ENCODE measurements around the gene LIN28A.

Gene LIN28A

DNA sequence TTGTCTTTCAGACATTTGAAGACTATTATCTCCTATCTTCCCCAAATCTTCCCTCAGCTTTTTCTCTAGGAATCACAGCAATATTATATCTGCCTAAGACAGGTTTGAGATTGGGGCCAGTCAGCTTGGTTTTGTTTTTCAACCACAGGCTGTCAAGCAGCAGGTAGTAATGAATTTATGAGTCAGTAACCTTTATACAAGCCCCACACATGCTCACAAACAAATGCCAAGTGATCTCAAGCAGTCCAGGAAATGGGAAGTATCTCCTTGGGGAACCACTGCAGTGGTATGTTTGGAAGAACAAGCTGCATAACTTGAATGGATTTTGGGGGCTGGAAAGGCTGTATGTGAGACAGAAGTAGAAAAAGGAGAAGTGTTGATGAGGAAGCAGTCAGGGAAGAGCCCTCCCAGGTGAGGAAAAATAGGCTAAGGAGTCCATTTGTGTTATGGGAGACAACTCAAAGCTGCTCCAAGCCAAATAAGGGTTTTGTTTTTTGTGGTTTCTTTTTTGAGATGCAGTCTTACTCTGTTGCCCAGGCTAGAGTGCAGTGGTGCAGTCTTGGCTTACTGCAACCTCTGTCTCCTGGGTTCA, 23.6 kb downstream of the LIN28A start:
- DNase-seq (ENCODE audit: low spot score): no peak

- DNase-seq (ENCODE audit: low spot score): no peak
Observed at GRCh38 chr1:26438041-26438440, 27.4 kb downstream of the LIN28A start.

GRCh38 chr1:26440259-26440658, 29.6 kb downstream of the LIN28A start:
- no peak for DNase-seq (ENCODE audit: low spot score)

- no peak for DNase-seq (ENCODE audit: low spot score)
Observed at GRCh38 chr1:26449868-26450267, 39.3 kb downstream of the LIN28A start.

GRCh38 chr1:26450908-26451307, 40.3 kb downstream of the LIN28A start:
- DNase-seq (ENCODE audit: low spot score): no peak

DNA sequence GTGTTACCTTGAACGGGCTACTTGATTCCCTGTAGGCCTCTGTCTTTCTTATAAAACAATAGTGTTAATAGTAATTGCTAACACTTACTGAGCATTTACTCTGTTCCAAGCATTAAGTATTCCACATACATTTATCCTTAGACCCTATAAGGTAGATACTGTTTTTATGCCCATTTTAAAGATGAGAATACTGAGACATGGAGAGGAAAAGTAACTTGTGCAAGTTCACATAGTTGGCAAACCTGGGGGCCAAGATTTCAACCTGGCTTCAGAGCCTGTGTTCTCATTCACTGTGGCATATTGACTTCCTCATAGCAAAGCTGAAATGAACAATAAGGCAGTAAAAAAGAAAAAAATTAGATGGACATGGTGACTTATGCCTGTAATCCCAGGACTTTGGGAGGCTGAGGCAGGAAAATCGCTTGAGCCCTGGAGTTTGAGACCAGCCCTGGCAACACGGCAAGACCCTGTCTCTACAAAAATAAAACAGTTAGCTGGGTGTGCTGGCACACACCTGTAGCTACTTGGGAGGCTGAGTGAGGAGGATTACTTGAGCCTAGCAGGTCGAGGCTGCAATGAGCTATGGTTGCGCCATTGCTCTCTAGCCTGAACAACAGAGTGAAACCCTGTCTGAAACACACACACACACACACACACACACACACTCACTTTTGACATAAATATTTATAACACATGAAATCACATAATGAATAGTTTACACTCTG, 42.0 kb downstream of the LIN28A start:
- no peak for DNase-seq (ENCODE audit: low spot score)

DNA sequence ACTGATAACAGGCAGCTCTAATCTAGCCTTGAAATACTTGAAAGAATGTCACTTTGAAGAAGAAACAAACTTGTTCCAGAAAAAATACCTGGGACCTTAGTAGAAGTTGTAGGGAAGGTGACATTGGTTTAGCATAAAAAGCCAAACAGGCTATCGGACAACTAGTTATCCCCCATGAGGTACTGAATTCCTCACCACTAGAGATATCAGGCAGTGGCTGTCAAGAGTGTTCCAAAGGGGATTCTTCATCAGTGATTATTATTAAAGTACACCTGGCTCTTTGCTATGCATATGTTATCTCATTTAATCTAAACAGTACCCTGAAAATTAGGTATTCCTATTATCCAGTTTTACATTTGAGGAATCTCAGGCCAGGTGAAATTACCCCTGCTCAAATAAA, 48.5 kb downstream of the LIN28A start:
- no peak for DNase-seq (ENCODE audit: low spot score)

DNA sequence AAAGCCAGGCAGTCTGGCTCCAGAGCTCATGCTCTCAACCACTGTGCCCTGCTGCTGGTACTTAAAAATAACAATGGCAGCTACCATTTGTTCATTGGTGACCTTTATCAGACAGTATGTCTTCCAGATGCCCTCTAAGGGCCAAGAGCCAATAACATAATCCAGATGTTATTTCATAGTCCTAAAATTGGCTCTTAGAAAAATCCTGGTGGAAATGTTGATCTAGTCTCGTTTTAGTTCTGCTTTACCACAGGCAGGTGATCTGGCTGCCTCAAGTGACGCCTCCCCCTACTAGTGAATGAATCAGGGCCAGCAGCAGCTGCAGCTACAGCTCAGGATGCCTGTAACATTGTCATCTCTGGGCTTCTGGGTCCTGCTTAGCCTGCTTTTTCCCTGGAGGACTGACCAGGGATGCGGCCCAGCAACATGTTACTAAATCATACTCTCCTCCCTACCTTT, 49.0 kb downstream of the LIN28A start:
- DNase-seq (ENCODE audit: low spot score): no peak

DNA sequence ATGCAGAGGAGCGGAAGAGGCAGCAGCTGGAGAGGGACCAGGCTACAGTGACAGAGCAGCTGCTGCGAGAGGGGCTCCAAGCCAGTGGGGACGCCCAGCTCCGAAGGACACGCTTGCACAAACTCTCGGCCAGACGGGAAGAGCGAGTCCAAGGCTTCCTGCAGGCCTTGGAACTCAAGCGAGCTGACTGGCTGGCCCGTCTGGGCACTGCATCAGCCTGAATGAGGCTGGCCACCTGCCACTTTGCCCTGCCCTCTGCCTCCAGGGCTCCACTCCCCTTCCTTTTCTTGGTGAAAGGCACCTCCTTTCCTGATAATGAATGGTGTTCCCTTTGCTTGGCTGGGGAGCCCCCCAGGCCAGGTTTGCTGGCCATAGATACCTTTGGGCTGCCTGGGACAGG, 58.3 kb downstream of the LIN28A start:
- DNase-seq (ENCODE audit: low spot score): no peak

DNA sequence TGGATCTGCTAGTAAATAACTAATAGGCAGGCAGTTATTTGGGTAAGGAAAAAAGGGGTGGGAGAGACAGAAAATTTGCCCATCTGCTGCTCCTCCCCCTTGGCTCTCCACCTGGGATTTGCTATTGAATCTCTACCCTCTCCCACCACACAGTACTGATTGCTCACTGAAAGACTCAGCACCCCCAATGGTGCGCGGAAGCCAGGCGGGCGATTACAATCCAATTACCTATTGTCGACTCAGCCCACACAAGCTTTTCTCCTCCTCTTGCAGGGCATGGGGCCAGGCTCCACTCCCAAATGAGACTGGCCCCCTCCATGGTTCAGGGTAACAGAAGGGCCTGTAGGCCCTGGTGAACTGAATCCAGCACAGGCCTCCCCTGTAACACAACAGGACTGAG, 58.9 kb downstream of the LIN28A start:
- no peak for DNase-seq (ENCODE audit: low spot score)

DNA sequence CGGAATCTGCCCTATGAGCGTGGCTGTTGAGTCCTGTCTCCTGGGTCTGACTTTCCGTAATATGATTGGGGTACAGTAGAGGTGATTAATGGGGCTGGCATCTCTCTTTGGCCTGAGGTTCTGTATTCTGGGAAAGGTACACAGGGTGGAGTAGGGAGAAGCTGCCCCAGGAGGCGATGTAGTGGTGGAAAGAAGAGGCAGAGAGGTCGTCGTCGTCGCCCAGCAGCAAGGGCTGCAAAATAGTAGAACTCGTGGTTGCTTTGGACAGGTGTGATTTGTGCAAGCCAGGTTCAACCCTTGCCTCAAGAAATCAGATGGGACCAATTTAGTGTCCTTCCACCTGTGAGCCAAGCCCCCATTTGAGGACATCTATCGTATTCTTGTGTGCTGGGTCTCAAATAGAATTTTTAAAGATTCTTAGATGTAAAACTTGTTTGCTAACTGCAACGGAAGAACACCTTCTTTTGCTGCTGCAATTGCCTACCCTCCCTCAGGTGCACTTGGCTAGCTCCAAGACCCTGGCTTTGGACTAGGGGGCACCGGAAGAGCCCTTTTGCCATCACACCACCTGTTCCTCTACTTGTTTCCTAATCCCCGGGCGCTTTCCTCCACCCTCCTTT, 60.4 kb downstream of the LIN28A start:
- DNase-seq (ENCODE audit: low spot score): peak; percentile 29

DNA sequence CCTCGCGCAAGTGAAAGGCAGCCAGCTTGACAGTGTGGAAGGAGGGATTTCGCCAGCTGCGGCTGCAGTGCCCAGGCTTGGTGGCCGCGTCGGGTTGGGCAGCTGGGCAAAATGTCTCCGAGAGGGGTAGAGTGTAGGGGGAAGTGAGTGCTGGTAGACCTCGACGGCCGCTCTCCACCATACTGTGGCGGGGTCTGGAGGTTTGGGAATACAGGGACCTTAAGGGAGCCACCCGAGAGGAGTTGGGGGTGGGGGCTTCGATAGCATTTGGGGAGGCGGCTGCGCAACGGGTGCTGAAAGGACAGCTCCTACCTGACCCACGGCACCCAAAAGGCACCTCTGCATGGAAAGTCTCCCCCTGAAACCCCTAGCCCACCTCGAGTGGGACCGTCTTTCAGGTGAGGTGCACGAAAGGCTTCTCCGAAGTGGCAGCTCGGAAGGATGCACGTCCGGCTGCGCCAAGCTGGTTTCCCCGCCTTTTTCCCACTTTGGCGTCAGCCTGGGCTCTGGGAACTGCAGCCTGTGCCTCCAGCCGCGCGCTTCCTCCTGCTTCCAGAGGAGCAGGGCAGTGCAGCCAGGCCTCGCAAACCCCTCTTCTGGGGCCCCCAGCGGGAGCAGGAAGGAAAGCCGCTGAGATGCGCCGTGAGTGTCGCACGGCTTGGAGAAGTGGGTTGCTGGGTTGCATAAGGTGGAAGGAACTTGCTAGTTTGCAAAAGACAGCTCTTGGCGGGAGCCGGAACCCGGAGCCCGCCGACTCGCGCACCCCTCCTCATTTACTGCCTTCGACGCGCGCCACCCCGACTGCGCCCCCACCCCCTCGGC, 61.1 kb downstream of the LIN28A start:
- peak; percentile 81 for DNase-seq (ENCODE audit: low spot score)

DNA sequence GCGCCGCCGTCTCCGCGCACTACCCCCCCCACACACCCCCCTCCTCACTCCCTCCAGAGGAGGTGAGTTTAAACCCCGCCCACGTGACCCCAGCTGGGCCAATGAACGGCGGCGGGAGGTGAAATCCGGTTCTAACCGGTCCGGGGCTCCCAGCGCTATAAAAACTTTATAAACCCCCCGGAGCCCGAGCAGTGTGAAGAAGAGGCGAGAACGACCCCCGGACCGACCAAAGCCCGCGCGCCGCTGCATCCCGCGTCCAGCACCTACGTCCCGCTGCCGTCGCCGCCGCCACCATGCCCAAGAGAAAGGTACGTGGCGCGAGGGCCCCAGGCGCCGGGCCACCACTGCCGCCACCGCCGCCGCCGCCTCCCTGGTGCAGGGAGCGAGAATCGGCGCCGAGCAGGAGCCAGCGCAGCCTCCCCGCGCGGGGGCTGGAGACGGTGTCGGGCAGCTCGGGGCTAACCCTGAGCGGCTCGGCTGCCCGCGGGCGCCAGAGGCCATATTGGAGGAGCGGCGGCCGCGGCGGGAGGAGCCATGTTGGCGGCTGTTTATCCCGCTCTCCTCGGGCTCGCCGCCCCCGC, 61.8 kb downstream of the LIN28A start, which contains the start of gene HMGN2:
HMGN2 (plus strand) TSS at position 121 of the 581 bp plus-strand sequence; CDS start at position 294, 173 bp downstream.
- DNase-seq (ENCODE audit: low spot score): peak; percentile 93

DNA sequence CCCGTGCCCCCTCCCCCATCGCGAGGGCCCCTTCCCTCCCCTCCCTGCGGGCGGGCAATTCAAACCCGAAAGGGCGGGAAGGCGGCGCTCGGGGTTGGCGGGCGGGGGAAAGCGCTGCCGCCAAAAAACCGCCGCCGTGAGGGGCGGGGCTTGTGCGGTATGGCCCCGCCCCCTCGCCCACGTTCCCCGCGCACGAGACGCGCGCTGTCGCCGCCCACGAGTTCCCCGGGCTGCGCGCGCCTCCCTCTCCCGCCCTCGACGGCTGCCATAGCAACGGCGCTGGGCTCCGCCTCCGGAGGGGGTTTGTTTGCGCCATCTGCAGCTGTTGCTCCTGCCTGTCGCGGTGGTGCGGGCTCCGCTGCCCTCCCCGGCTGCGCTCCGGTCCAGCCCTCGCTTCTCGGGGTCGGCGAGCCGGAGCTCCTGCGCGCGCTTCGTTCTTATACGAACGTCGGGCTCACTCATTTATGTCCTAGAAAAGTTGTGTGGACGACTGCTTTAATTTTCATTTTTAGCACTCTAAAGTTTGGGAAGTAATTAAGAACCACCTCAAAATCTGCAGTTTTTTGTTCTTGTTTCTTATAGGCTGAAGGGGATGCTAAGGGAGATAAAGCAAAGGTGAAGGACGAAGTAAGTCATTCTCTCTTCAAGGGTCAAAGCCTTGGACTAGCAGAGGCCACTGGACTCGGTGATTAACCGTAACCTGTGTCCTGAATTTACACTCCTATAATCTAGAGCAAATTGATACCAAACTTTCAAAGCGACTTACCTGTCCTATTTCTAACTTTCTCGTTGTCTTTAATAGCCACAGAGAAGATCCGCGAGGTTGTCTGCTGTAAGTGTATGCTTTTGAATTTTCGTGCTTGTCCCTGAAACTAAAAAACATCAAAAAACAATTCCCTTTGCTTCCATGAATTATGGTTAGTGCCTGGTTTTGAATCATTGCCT, 62.6 kb downstream of the LIN28A start:
- peak; percentile 89 for DNase-seq (ENCODE audit: low spot score)

DNA sequence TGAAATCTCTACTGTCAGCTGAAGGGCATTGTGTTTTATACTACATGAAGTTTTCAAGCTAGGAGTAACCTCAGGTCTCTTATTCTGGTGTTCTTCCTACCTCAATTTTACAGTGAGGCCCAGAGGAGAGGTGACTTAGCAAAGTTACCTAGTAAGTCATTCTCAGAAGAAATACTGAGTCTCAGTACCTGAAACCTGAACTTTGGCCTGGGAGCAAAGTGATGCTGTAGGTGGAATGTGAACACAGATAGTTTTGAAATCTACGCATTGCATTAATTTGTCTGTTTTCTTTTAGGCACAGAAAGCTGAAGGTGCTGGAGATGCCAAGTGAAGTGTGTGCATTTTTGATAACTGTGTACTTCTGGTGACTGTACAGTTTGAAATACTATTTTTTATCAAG, 64.2 kb downstream of the LIN28A start:
- DNase-seq (ENCODE audit: low spot score): no peak

GRCh38 chr1:26475989-26476388, 65.4 kb downstream of the LIN28A start:
- no peak for DNase-seq (ENCODE audit: low spot score)

- DNase-seq (ENCODE audit: low spot score): no peak
Observed at GRCh38 chr1:26476958-26477357, 66.3 kb downstream of the LIN28A start.

GRCh38 chr1:26477446-26478152, 67.0 kb downstream of the LIN28A start:
- no peak for DNase-seq (ENCODE audit: low spot score)

DNA sequence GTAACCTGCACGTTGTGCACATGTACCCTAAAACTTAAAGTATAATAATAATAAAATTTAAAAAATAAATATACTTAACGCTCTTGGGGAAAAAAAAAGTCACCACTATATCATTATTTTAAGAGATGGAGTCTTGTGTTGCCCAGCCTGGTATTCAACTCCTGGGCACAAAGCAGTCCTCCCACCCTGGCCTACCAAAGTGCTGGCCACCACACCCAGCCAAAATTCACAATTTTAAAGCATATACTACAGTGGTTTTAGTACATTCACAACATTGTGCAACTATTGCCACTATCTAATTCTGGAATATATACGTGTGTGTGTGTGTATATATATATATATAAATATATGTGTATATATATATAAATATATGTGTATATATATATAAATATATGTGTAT, 67.5 kb downstream of the LIN28A start:
- DNase-seq (ENCODE audit: low spot score): no peak

DNA sequence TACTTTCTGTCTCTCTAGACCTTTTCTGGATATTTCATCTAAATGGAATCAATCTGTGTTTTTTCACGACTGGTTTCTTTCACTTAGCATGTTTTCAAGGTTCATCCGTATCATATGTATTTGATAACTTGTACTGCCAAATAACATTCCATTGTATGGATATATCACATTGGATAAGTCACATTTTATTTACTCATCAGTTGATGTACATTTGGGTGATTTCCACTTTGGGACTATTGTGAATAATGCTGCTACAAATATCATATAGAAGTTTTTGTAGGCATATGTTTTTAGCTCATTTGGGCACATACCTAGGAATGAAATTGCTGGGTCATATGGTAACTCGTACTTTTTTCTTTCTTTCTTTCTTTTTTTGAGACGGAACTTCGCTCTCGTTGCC, 68.4 kb downstream of the LIN28A start:
- DNase-seq (ENCODE audit: low spot score): no peak
